HepG2 (cell line): ENCODE measurements around the gene NELFCD. TPM values are rescaled to one million over a fixed set of nuclear protein-coding genes. Genes with fewer than 3 reads are reported as not detected.
A peak's percentile ranks its signal among the peaks of the same experiment; 100 is the strongest.

Source experiments
- ATAC-seq: fragments of 200-7000 bp; cut with Tn5 transposase; 3 replicates; pipeline ENCODE4 v1.9.1; 2020; ENCODE audit warnings: mild to moderate bottlenecking, moderate library complexity
- BruUV-seq: library from RNA; stranded (reverse); fragments of 400-500 nt; replicated peaks from 2 replicates; lab custom pipeline; 2021; lab: Mats Ljungman, UMichigan
- CTCF ChIA-PET: fragments of 300-600 bp; formaldehyde crosslinking; extraction: SDS; loops from one replicate; lab custom pipeline; 2021; ENCODE audit warnings: low total read pairs, inconsistent platforms, low intra/inter-chr PET ratio; lab: Yijun Ruan, JAX
- POLR2A ChIA-PET: fragments of 350-600 bp; sonication (Branson Sonifier 250); formaldehyde crosslinking; loops from one replicate; lab custom pipeline; 2020; ENCODE audit warnings: antibody characterized with exemption, inconsistent platforms; lab: Yijun Ruan, JAX
- DNase-seq: peaks from one replicate; pipeline ENCODE4 v3.0.0-alpha.2; 2015; ENCODE audit warnings: low spot score
- FAIRE-seq: peaks from 3 replicates; lab custom pipeline; 2011; peaks lifted over from hg19 to GRCh38; lab: Jason Lieb, UNC
- H2AFZ ChIP-seq: one replicate; pipeline ENCODE4 v1.6.1; 2011; ENCODE audit warnings: low read length, inconsistent platforms
- H3K27ac ChIP-seq: fragments of 300-600 bp; 3 replicates; pipeline ENCODE4 v1.8.0; 2011; ENCODE audit warnings: mixed run types, mild to moderate bottlenecking, mixed read lengths, low read length, inconsistent platforms; ENCODE audit not compliant: insufficient read depth; ENCODE audit errors: extremely low read length
- H3K27me3 ChIP-seq, 2 experiments: fragments of 200-600 bp in 1 of 2; 2 replicates in 1 of 2; 3 replicates in 1 of 2; pipeline versions ENCODE4 v1.6.0 to v1.8.0; 2011; ENCODE audit warnings: low read length in 2 of 2, mild to moderate bottlenecking in 2 of 2, moderate library complexity in 2 of 2, inconsistent platforms in 1 of 2; ENCODE audit not compliant: insufficient read depth in 2 of 2, control insufficient read depth in 1 of 2
- H3K36me3 ChIP-seq, 2 experiments: fragments of 200-600 bp in 1 of 2; replicated peaks in 1 of 2; 2 replicates in 1 of 2; 3 replicates in 1 of 2; pipeline versions ENCODE4 v1.5.1 to v1.8.0; 2011; ENCODE audit warnings: low read length in 2 of 2, inconsistent platforms in 1 of 2; ENCODE audit not compliant: insufficient read depth in 2 of 2, control insufficient read depth in 1 of 2
- H3K4me1 ChIP-seq: 2 replicates; pipeline ENCODE4 v1.5.1; 2012; ENCODE audit warnings: low read length, inconsistent platforms; ENCODE audit not compliant: insufficient read depth
- H3K4me2 ChIP-seq: 2 replicates; pipeline ENCODE4 v1.6.0; 2011; ENCODE audit warnings: low read depth, low read length, inconsistent platforms
- H3K4me3 ChIP-seq, 3 experiments: fragments of 200-600 bp in 1 of 3; sonication (generic), shearing (Covaris generic) in 1 of 3; replicated peaks in 1 of 3; 2 replicates each; pipeline ENCODE4 v1.5.1; 2011 to 2016; ENCODE audit warnings: low read length in 3 of 3, inconsistent platforms in 2 of 3, low read depth in 2 of 3, mild to moderate bottlenecking in 2 of 3, control low read depth in 1 of 3, mixed read lengths in 1 of 3; ENCODE audit not compliant: insufficient read depth in 1 of 3
- H3K79me2 ChIP-seq: one replicate; pipeline ENCODE4 v1.6.1; 2011; ENCODE audit warnings: low read length, inconsistent platforms; ENCODE audit not compliant: insufficient read depth
- H3K9ac ChIP-seq: 2 replicates; pipeline ENCODE4 v1.6.0; 2011; ENCODE audit warnings: mild to moderate bottlenecking, low read depth, low read length, inconsistent platforms; ENCODE audit not compliant: insufficient read depth
- H3K9me3 ChIP-seq: 2 replicates; pipeline ENCODE4 v1.5.1; 2012; ENCODE audit warnings: mild to moderate bottlenecking, low read length
- H4K20me1 ChIP-seq: 2 replicates; pipeline ENCODE4 v1.6.0; 2011; ENCODE audit warnings: inconsistent platforms, mild to moderate bottlenecking, low read length, moderate library complexity; ENCODE audit not compliant: insufficient read depth
- ATAD3A ChIP-seq: sonication (generic); formaldehyde crosslinking; IDR thresholded peaks from 2 replicates; pipeline ENCODE4 v1.4.0; 2020; ENCODE audit warnings: missing genetic modification reagents
- DBP ChIP-seq: sonication (generic); formaldehyde crosslinking; IDR thresholded peaks from 2 replicates; pipeline ENCODE4 v1.4.0; 2020; ENCODE audit warnings: missing genetic modification reagents; ENCODE audit errors: not compliant biosample characterization
- FOXJ3 ChIP-seq: sonication (generic); formaldehyde crosslinking; IDR thresholded peaks from 2 replicates; pipeline ENCODE4 v1.4.0; 2020; ENCODE audit warnings: missing genetic modification reagents, mild to moderate bottlenecking, borderline replicate concordance
- NCOR1 ChIP-seq: fragments of 200-600 bp; sonication (generic); IDR thresholded peaks from 2 replicates; pipeline ENCODE4 v1.7.0; 2017; ENCODE audit warnings: antibody characterized with exemption, low read length, borderline replicate concordance
- NR3C1 ChIP-seq: sonication (generic); formaldehyde crosslinking; IDR thresholded peaks from 2 replicates; pipeline ENCODE4 v1.4.0; 2020; ENCODE audit warnings: missing genetic modification reagents
- RNF219 ChIP-seq: sonication (generic); formaldehyde crosslinking; IDR thresholded peaks from 2 replicates; pipeline ENCODE4 v1.5.0; 2020; ENCODE audit warnings: mild to moderate bottlenecking, missing genetic modification reagents
- SNAPC4 ChIP-seq: sonication (generic); formaldehyde crosslinking; IDR thresholded peaks from 2 replicates; pipeline ENCODE4 v1.4.0; 2020; ENCODE audit warnings: mild to moderate bottlenecking, missing genetic modification reagents
- SNAPC5 ChIP-seq: sonication (generic); formaldehyde crosslinking; IDR thresholded peaks from 2 replicates; pipeline ENCODE4 v1.8.1; 2023; ENCODE audit warnings: mild to moderate bottlenecking, missing genetic modification reagents, borderline replicate concordance
- ZFY ChIP-seq: sonication (generic); formaldehyde crosslinking; IDR thresholded peaks from 2 replicates; pipeline ENCODE4 v1.4.0; 2020; ENCODE audit warnings: missing genetic modification reagents
- WGBS: methylation state at CpG from one replicate; pipeline ENCODE4 v1.1.6; 2017; ENCODE audit warnings: low lambda C conversion rate; 5-methylcytosine and 5-hydroxymethylcytosine counted together
- in situ Hi-C: cut with HindIII; loops from 2 replicates; pipeline ENCODE4 v1.10.0; 2017; ENCODE audit warnings: low pct_unique_long_range_greater_than_20kb; ENCODE audit not compliant: extremely low pct_ligation_motif_present
- intact Hi-C: fragments of 100-400 bp; cut with micrococcal nuclease; formaldehyde crosslinking; loops from one replicate; pipeline ENCODE4 v1.10.0; 2022; ENCODE audit not compliant: unreplicated experiment
- polyA plus RNA-seq, 8 experiments: library from polyadenylated mRNA; depleted of rRNA in 3 of 8; stranded (reverse) in 7 of 8; unstranded in 1 of 8; fragments of >200 nt; fragmentation: Illumina TruSeq in 4 of 8; extraction: Trizol in 4 of 8; gene quantifications; 2 replicates each; pipeline versions ENCODE4 v1.2.1 to v1.2.3, GENCODE V29; 2011 to 2016; ENCODE audit warnings: low read depth in 4 of 8, missing spikeins in 1 of 8, mixed read lengths in 1 of 8; ENCODE audit not compliant: insufficient read depth in 1 of 8
- total RNA-seq, 5 experiments: library from RNA; depleted of rRNA; stranded (reverse); fragments of >200 nt; fragmentation: Illumina TruSeq; extraction: Trizol; gene quantifications; 2 replicates each; pipeline ENCODE4 v1.2.3, GENCODE V29; 2016; ENCODE audit warnings: low read depth in 1 of 5

NELFCD gene
- total and polyA plus RNA-seq, 2 of the 13 experiments (the other 11 are each of a cell fraction or from before 2014, with no cell fraction given): 159 to 203 TPM

- CTCF ChIA-PET: no interaction called here
- WGBS: 21% methylated on average over 4 of the region's 4 CpGs
Measured at GRCh38 chr20:58942549-58942948, 38.5 kb upstream of the NELFCD start.

GRCh38 chr20:58944610-58945009, 36.4 kb upstream of the NELFCD start:
- POLR2A ChIA-PET: no interaction called here
- no peak overlapping the region for H3K4me2 ChIP-seq
- intact Hi-C loops (no loop called here), in situ Hi-C loops (no loop called here)
- FAIRE-seq (no peak), ATAC-seq (peak; percentile 26; the same call in 2 of the 3 replicates), DNase-seq (no peak)
- no peaks in the 10 kb centered on the region for H3K36me3 ChIP-seq
- CTCF ChIA-PET: no interaction called here
- no peak overlapping the region for H3K4me3 ChIP-seq
- no peak overlapping the region for H2AFZ ChIP-seq
- BruUV-seq: no TSS peak
- no peaks in the 10 kb centered on the region for H3K9me3 ChIP-seq
- no peaks in the 10 kb centered on the region for H4K20me1 ChIP-seq
- peaks cover 0 to 35% of the 10 kb centered on the region in 2 experiments; a peak in 4 of 5 replicates for H3K27me3 ChIP-seq
- no peak overlapping the region for H3K9ac ChIP-seq
- H3K79me2 ChIP-seq: no peaks in the 10 kb centered on the region
- H3K4me1 ChIP-seq: no peaks in the 10 kb centered on the region
- 11% methylated on average over 5 of the region's 5 CpGs for WGBS
- H3K27ac ChIP-seq: no peak overlapping the region
- TF ChIP-seq ATAD3A (CRISPR knock-in tag) (no peak), DBP (no peak), SNAPC5 (no peak), SNAPC4 (CRISPR knock-in tag) (no peak), ZFY (no peak)

More at GRCh38 chr20:58942549-58942948, 38.5 kb upstream of the NELFCD start:
- H4K20me1 ChIP-seq: no peaks in the 10 kb centered on the region
- no peaks in the 10 kb centered on the region for H3K4me1 ChIP-seq
- POLR2A ChIA-PET: no interaction called here
- H2AFZ ChIP-seq: no peak overlapping the region
- H3K27ac ChIP-seq: no peak overlapping the region
- DNase-seq: no peak
- no peak for ATAC-seq
- no peak overlapping the region for H3K4me3 ChIP-seq
- FAIRE-seq: no peak
- no TSS peak for BruUV-seq
- TF ChIP-seq FOXJ3 (CRISPR knock-in tag) (no peak), NCOR1 (no peak), NR3C1 (CRISPR knock-in tag) (no peak), RNF219 (CRISPR knock-in tag) (no peak)
- peaks cover 0 to 35% of the 10 kb centered on the region in 2 experiments; a peak in 3 of 5 replicates for H3K27me3 ChIP-seq
- no peak overlapping the region for H3K9ac ChIP-seq
- H3K36me3 ChIP-seq: no peaks in the 10 kb centered on the region
- intact Hi-C loops (no loop called here), in situ Hi-C loops (no loop called here)
- no peak overlapping the region for H3K4me2 ChIP-seq
- H3K79me2 ChIP-seq: no peaks in the 10 kb centered on the region
- no peaks in the 10 kb centered on the region for H3K9me3 ChIP-seq
